ENCODE results near the gene KCNJ8.

DNA sequence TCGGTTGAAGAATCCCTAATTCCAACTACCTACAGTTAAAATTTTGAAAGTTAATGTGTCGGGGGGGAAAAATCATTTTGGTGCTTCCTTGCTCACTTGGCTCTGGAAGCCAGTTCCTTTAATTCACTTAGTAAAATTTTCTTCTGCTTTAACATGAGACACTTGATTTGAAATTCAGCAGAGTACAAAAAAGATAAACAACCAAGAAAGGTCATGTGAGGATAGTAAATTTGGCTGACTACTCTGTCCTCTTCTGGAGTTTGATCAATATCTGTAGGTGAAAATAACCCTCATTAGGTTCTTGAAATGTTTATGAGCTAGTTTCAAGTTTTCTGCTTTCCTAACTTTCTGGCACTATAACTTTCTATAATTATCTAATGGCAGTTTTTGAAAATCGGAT, 43.4 kb downstream of the KCNJ8 start:
- TF ChIP-seq POLR2AphosphoS5 (IDR thresholded peaks at IDR 0.05; ENCODE audit: insufficient read depth in 1 of 2, low read depth in 1 of 2) = no peak
- TF ChIP-seq, protein P1, sequence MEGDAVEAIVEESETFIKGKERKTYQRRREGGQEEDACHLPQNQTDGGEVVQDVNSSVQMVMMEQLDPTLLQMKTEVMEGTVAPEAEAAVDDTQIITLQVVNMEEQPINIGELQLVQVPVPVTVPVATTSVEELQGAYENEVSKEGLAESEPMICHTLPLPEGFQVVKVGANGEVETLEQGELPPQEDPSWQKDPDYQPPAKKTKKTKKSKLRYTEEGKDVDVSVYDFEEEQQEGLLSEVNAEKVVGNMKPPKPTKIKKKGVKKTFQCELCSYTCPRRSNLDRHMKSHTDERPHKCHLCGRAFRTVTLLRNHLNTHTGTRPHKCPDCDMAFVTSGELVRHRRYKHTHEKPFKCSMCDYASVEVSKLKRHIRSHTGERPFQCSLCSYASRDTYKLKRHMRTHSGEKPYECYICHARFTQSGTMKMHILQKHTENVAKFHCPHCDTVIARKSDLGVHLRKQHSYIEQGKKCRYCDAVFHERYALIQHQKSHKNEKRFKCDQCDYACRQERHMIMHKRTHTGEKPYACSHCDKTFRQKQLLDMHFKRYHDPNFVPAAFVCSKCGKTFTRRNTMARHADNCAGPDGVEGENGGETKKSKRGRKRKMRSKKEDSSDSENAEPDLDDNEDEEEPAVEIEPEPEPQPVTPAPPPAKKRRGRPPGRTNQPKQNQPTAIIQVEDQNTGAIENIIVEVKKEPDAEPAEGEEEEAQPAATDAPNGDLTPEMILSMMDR (IDR thresholded peaks at IDR 0.05) = no peak
